BJ (cell line): ENCODE data around the gene KRTAP9-7. TPM values are rescaled to one million over a fixed set of nuclear protein-coding genes. Genes with fewer than 3 reads are reported as not detected.

Source experiments
- CTCF ChIA-PET: fragments of 350-600 bp; formaldehyde crosslinking; extraction: SDS; loops from one replicate; lab custom pipeline; 2021; ENCODE audit warnings: antibody characterized with exemption, inconsistent platforms; lab: Yijun Ruan, JAX
- POLR2A ChIA-PET: fragments of 300-600 bp; sonication (Branson Sonifier 250); formaldehyde crosslinking; extraction: SDS; loops from one replicate; lab custom pipeline; 2021; ENCODE audit warnings: antibody characterized with exemption; lab: Charles Lee
- DNase-seq: peaks from one replicate; pipeline ENCODE4 v3.0.0-alpha.2; 2011; ENCODE audit warnings: low read depth
- H3K27me3 ChIP-seq: 2 replicates; pipeline ENCODE4 v1.6.0; 2011; ENCODE audit warnings: low read length; ENCODE audit not compliant: control insufficient read depth, insufficient read depth
- H3K36me3 ChIP-seq: 2 replicates; pipeline ENCODE4 v1.5.1; 2011; ENCODE audit warnings: low read length; ENCODE audit not compliant: control insufficient read depth, insufficient read depth
- H3K4me3 ChIP-seq: 2 replicates; pipeline ENCODE4 v1.5.1; 2011; ENCODE audit warnings: low read depth, mild to moderate bottlenecking, control low read depth, low read length
- polyA plus RNA-seq: library from polyadenylated mRNA; depleted of rRNA; stranded (reverse); fragments of >200 nt; gene quantifications from 2 replicates; pipeline ENCODE4 v1.2.3, GENCODE V29; 2011
- TF ChIP-seq, protein P1 (sequence below): IDR thresholded peaks from 2 replicates; pipeline ENCODE4 v1.5.1; 2011; ENCODE audit warnings: low read depth, mild to moderate bottlenecking, control low read depth, inconsistent platforms, low read length, moderate library complexity; ENCODE audit not compliant: insufficient read depth

The KRTAP9-7 gene
- polyA plus RNA-seq, 1 experiment = not detected

DNA sequence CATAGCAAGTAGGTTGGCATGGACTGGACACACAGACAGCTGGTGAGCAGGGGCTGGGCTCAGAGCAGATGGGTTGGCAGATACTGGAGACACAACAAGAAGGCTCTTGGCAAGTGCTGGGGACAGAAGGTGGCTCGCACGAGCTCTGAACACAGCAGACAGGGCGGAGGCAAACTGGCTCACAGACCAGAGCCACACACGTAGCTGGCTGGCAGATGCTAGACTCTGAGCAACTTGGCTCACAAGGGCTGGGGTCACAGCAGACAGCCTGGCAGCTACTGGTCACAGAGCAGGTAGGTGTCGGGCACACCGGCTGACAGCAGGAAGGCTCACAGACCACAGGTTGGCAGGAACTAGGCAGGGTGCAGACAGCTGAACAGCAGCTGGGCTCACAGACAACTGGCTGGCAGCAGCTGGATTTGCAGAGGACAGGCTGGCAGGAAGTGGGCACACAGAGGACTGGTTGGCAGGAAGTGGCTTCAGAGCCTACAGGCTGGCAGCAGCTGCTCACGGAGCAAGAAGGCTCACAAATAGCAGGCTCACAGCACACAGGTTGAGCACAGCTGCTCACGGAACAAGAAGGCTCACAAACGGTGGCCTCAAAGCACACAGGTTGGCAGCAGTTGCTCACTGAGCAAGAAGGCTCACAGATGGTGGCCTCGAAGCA is 32.9 kb downstream of the KRTAP9-7 start:
- POLR2A ChIA-PET = no interaction called here
- Histone ChIP-seq H3K36me3 (no peaks in the 10 kb centered on the region), H3K4me3 (no peak overlapping the region), H3K27me3 (no peaks in the 10 kb centered on the region)
- TF ChIP-seq, protein P1, sequence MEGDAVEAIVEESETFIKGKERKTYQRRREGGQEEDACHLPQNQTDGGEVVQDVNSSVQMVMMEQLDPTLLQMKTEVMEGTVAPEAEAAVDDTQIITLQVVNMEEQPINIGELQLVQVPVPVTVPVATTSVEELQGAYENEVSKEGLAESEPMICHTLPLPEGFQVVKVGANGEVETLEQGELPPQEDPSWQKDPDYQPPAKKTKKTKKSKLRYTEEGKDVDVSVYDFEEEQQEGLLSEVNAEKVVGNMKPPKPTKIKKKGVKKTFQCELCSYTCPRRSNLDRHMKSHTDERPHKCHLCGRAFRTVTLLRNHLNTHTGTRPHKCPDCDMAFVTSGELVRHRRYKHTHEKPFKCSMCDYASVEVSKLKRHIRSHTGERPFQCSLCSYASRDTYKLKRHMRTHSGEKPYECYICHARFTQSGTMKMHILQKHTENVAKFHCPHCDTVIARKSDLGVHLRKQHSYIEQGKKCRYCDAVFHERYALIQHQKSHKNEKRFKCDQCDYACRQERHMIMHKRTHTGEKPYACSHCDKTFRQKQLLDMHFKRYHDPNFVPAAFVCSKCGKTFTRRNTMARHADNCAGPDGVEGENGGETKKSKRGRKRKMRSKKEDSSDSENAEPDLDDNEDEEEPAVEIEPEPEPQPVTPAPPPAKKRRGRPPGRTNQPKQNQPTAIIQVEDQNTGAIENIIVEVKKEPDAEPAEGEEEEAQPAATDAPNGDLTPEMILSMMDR = no peak
- CTCF ChIA-PET = interaction anchor here (1.1 to 1.7 kb wide), 3 partner anchors 12 to 21 kb away, joined by 3 to 9 read pairs (median 5); no protein-coding TSS in a partner anchor
- no peak for DNase-seq

DNA sequence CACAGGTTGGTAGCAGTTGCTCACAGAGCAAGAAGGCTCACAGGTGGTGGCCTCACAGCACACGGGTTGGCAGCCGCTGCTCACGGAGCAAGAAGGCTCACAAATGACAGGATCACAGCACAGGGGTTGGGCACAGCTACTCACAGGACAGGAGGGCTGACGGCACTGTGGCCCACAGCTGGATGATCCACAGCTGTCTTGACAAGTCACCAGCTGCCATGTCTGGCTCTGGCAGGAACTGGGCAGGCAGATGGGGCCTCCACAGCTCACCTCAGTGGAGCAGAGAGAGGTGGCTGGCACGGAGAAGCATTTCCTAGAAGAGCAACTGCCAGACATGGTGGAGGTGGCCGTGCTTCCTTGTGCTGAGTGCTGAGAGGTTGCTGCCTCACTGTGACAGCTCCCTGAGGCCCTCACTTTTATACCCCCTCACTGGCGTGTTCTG is 33.4 kb downstream of the KRTAP9-7 start, which contains the start of gene KRTAP16-1:
TSS of gene KRTAP16-1 (minus strand) at position 392 of the 442 bp plus-strand sequence. CDS start at position 336, 56 bp downstream.
- ChIA-PET POLR2A (no interaction called here), CTCF (interaction anchor here (1.1 to 1.7 kb wide), 3 partner anchors 13 to 20 kb away, joined by 3 to 9 read pairs (median 5); no protein-coding TSS in a partner anchor)
- no peak within 1 kb of the TSS for H3K4me3 ChIP-seq
- DNase-seq = no peak
- no peaks in the 10 kb centered on the region for H3K27me3 ChIP-seq
- no peaks in the 10 kb centered on the region for H3K36me3 ChIP-seq
- TF ChIP-seq, protein P1 = no peak

DNA sequence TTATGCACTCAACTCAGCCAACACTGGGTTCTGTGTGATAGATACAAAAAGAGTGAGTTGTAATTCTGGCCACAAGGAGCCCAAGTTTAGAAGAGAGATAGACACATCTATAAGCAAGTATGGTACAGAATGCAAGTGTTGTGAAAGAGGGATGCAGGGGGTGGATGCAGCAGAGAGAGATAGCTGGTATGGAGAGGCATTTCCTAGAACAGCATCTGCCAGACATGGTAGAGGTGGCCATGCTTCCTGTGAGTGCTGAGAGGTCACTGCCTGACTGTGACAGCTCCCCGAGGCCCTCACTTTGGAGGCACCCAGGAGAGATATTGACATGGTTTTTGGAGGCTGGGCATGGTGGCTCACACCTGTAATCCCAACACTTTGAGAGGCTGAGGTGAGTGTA is 35.6 kb downstream of the KRTAP9-7 start:
- Histone ChIP-seq H3K27me3 (no peaks in the 10 kb centered on the region), H3K36me3 (no peaks in the 10 kb centered on the region), H3K4me3 (no peak overlapping the region)
- DNase-seq = no peak
- ChIA-PET CTCF (interaction anchor here (0.9 kb wide), 1 partner anchor 11 kb away, joined by 3 read pairs; no protein-coding TSS in a partner anchor), POLR2A (no interaction called here)
- TF ChIP-seq, protein P1 = no peak

DNA sequence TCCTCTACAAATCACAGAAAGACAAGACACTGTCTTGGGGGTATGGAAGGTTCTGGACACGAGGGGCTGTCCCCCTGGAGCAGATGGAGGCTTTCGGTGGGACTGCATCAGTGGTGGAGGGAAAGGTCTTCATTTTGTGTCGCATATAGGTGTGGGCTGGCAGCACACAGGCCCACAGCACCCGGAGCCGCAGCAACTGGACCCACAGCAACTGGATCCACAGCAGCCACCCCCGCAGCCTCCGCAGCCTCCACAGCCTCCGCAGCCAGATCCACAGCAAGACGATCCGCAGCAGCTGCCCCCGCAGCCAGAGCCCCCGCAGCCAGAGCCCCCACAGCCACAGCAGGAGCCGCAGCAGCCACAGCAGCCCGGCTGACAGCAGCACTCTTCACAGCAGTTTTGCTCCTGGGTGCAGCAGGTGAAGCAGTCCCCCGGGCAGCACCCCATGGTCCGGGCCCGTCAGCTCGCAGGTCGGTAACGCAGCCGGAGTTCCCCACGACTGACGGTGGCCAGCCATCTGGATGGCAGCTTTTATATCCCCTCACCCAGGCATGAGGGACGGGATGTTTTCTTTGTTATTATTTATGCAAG is 39.8 kb downstream of the KRTAP9-7 start, which contains the start of gene KRTAP17-1:
TSS of gene KRTAP17-1 (minus strand) at position 507 of the 591 bp plus-strand sequence. CDS start at position 447, 60 bp downstream.
- Histone ChIP-seq H3K4me3 (no peak within 1 kb of the TSS), H3K27me3 (no peaks in the 10 kb centered on the region), H3K36me3 (no peaks in the 10 kb centered on the region)
- POLR2A ChIA-PET = interaction anchor here (0.6 kb wide), 1 partner anchor 406 kb away, joined by 3 read pairs; no protein-coding TSS in a partner anchor
- no peak for DNase-seq
- TF ChIP-seq, protein P1 = no peak
- CTCF ChIA-PET = interaction anchor here (1.0 to 2.4 kb wide), 3 partner anchors 9 to 352 kb away, joined by 3 to 9 read pairs (median 4); no protein-coding TSS in a partner anchor
